Bone marrow (tissue), 2 donors: ENCODE data around the gene ZNF407.

Experiments
- DNase-seq, 2 donors: peaks; one replicate each; lab custom pipeline; 2025; lab: John Stamatoyannopoulos, UW

Gene ZNF407

GRCh38 chr18:74789078-74789477, 191.4 kb downstream of the ZNF407 start:
- no peak for DNase-seq

- DNase-seq: no peak
These were observed 192.8 kb downstream of the ZNF407 start for GRCh38 chr18:74790451-74790850.

- no peak for DNase-seq
These were observed 194.0 kb downstream of the ZNF407 start for GRCh38 chr18:74791501-74792194.

- DNase-seq: no peak
These were observed 196.1 kb downstream of the ZNF407 start for GRCh38 chr18:74793746-74794145.

GRCh38 chr18:74795751-74796150, 198.1 kb downstream of the ZNF407 start:
- DNase-seq: no peak

- no peak for DNase-seq
These were observed 198.5 kb downstream of the ZNF407 start for GRCh38 chr18:74796211-74796610.

GRCh38 chr18:74796841-74797576, 199.3 kb downstream of the ZNF407 start:
- DNase-seq: no peak

GRCh38 chr18:74797577-74798151, 200.0 kb downstream of the ZNF407 start:
- DNase-seq: no peak

- no peak for DNase-seq
These were observed 201.9 kb downstream of the ZNF407 start for GRCh38 chr18:74799542-74799941.

GRCh38 chr18:74800098-74800497, 202.4 kb downstream of the ZNF407 start:
- DNase-seq: no peak

- DNase-seq: no peak
These were observed 205.4 kb downstream of the ZNF407 start for GRCh38 chr18:74803117-74803516.

- no peak for DNase-seq
These were observed 206.1 kb downstream of the ZNF407 start for GRCh38 chr18:74803769-74804168.

- DNase-seq: no peak
These were observed 207.0 kb downstream of the ZNF407 start for GRCh38 chr18:74804677-74805076.

GRCh38 chr18:74806073-74806472, 208.4 kb downstream of the ZNF407 start:
- no peak for DNase-seq

- no peak for DNase-seq
These were observed 209.2 kb downstream of the ZNF407 start for GRCh38 chr18:74806700-74807416.

GRCh38 chr18:74817576-74817975, 219.9 kb downstream of the ZNF407 start:
- no peak for DNase-seq

GRCh38 chr18:74818516-74819175, 221.0 kb downstream of the ZNF407 start:
- no peak for DNase-seq

- no peak for DNase-seq
These were observed 221.9 kb downstream of the ZNF407 start for GRCh38 chr18:74819433-74820059.

- no peak for DNase-seq
These were observed 222.6 kb downstream of the ZNF407 start for GRCh38 chr18:74820160-74820780.

GRCh38 chr18:74825460-74825859, 227.8 kb downstream of the ZNF407 start:
- no peak for DNase-seq

GRCh38 chr18:74826572-74826971, 228.9 kb downstream of the ZNF407 start:
- no peak for DNase-seq
